K562 treated with DMSO at 1 percent for 12 hours (cell line): ENCODE measurements around the gene PTGER1. TPM values are rescaled to one million over a fixed set of nuclear protein-coding genes. Genes with fewer than 3 reads are reported as not detected.

Source experiments
- total RNA-seq: library from RNA; unstranded; fragments of 300-600 nt; gene quantifications from 2 replicates; pipeline ENCODE4 v1.2.3, GENCODE V29; 2022; ENCODE audit not compliant: insufficient read depth

PTGER1 gene, protein sequence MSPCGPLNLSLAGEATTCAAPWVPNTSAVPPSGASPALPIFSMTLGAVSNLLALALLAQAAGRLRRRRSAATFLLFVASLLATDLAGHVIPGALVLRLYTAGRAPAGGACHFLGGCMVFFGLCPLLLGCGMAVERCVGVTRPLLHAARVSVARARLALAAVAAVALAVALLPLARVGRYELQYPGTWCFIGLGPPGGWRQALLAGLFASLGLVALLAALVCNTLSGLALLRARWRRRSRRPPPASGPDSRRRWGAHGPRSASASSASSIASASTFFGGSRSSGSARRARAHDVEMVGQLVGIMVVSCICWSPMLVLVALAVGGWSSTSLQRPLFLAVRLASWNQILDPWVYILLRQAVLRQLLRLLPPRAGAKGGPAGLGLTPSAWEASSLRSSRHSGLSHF
- total RNA-seq, result 1.0 TPM in 1 of 2 replicates, not detected in the other

DNA sequence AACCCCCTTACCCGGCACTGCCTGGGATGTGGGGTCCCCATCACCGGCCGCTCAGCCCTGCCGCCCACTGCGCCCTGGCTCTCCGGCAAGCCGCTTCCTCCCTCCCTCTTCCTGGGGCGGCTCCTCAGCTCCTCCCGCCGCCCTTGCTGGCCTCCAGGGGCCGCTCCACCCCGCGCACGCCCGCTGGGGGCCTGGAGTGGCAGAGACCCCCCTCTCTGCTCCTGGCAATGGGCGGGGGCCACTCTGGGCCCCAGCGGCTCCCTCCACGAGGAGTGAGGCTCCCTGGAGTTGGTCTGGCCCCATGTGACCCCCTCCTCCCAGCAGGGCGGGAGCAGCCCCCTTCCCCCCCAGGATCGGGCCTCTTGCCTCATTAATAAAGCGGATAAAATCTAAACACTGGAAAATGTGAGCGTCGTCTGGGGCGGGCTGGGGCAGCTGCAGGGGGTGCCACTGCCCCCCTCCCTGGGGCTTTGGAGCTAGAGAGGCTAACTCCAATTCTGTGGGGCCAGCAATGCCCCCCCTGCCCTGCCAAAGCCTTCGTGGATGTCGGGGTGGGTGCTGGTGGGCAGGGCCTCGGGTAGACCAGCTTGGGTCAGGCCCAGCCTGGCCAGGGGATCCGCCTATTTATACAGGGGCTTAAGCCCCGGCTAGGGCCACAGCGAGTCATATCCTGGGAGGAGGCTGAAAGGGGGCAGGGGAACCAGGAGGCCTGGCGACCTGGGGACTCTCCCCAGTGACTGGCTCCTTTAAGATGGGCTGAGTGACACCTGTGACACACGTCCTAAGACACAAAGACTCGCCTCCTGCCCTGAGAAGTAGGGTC, at the start of gene PTGER1:
PTGER1 (minus strand) TSS at position 104 of the 823 bp plus-strand sequence. CDS start 1,034 bp downstream, outside the sequence.

DNA sequence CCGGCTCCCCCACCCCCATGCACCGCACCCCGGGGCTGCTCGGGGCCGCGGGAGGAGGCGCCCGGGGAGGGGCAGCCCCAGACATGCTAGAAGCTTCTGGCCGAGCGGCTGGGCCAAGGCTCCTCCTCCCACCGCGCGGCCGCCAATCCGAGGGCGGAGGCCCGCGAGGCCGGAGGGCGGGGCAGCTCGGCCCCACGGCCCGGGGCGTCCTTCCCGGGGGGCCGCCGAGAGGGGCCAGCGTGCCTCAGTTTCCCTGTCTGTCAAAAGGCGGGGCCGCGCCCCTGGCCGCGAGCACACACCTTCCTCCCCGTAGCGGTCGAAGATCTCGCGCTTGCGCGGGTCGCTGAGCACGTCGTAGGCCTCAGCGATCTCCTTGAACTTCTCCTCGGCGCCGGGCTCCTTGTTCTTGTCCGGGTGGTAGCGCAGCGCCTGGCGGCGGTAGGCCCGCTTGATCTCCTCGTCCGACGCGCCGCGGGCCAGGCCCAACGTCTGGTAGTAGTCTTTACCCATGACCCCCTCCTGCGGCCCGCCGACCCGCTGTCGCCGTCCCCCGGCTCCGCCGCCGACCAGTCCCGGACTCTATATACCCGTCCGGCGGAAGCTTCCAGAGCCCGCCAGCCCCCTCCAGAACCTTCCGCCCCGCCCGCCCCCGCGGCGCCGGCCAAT, 42.8 kb upstream of the PTGER1 start, which contains the start of gene DNAJB1:
DNAJB1 (minus strand) TSS at position 558 of the 666 bp plus-strand sequence; CDS start at position 510, 48 bp downstream.

DNA sequence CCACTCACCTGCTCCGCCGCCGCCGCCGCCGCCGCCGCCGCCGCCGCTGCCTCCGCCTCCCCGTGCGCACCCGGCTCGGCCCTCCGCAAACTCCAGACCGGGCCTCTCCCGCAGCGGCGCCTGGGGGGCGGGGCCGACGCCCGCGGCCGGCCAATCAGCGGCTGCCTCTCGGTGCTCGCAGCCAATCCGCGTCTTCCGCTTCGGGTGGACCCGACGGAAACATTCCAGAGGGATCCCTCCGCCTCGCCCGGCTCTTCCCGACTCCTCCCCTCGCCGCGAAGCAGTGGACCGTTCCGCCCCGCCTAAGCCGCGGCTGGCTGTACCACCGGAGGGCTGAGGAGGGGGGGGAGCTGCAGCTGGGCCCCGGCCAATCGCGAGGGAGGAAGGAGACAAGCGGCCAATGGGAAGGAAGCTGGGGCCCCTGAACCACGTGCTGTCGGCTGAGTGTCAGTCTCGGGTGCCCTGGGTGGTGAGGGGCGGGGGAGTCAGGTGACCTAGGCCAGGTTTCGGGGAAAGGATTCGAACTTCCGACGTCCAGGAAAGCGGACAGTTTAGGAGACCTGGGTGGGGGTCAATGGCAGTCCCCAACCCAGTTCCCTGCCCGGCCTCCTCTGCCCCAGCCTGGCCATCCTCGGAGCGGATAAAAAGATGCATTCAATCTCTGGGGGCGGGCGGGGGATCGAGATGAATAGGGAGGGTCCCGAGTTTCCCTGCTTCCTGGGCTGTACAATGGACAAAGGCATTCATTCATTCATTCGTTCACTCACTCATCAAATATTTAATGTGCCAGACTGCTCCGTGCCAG, 21.1 kb upstream of the PTGER1 start, which contains the start of gene GIPC1:
GIPC1 (minus strand) TSS at position 99 of the 805 bp plus-strand sequence. CDS start 13,151 bp downstream, outside the sequence.

DNA sequence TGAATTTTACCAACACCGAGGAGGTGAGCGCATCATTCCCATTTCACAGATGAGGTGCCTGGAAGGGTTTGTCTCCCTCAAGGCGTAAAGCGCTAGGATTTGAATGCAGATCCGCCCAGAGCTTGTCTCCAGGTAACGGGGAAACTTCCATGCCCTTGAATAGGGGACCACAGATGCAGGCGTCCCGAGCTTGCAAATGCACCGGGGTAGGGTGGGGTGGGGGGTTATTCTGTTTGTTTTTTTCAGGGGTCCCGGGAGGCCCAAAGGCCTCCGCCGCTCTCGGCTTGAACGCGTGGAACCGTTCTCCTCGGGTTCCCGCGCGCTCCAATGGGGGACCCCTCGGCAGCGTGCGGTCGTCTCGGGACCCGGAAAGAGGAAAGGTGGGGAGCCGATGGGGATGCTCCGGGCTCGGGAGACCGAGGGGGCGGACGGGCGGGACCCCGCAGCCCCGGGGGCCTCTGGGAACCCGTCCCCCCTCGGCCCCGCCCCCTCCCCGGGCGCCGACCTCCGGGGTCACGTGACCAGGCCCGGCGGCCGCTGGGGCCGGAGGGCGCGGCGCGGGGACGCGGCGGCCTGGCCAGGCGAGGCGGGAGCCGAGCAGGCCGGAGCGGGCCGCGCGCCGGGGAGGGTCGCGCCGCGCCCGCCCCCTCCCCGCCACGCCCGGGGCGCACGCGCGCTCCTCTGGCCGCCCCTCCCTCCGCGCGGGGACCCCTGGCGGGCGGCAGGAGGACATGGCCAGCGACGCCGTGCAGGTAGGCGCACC, 42.2 kb downstream of the PTGER1 start, which contains the start of gene PKN1:
PKN1 (plus strand) TSS at position 516 of the 763 bp plus-strand sequence; CDS start at position 732, 216 bp downstream.

Other genes starting within 250 kb of the PTGER1 start
- 28.7 and 57.4 TPM in 2 replicates for gene ADGRE5, start 93.9 kb downstream of the PTGER1 start, total RNA-seq
- gene DDX39A, start 56.0 kb downstream of the PTGER1 start, total RNA-seq, result 194 and 225 TPM in 2 replicates
- 253 and 267 TPM in 2 replicates for gene PKN1, start 42.0 kb downstream of the PTGER1 start, total RNA-seq
- gene GIPC1, start 20.8 kb upstream of the PTGER1 start, total RNA-seq, result 135 and 169 TPM in 2 replicates
- 91.5 and 142 TPM in 2 replicates for gene DNAJB1, start 43.0 kb upstream of the PTGER1 start, total RNA-seq
- gene TECR, start 54.2 kb upstream of the PTGER1 start, total RNA-seq, result 318 and 408 TPM in 2 replicates
- gene NDUFB7, start 96.7 kb upstream of the PTGER1 start, total RNA-seq, result 356 and 637 TPM in 2 replicates
- not detected in 2 replicates for gene CLEC17A, start 107.7 kb upstream of the PTGER1 start, total RNA-seq
- gene ADGRE3, start 199.5 kb upstream of the PTGER1 start, total RNA-seq, result not detected in 2 replicates
- 2.6 and 11.4 TPM in 2 replicates for gene ZNF333, start 214.7 kb upstream of the PTGER1 start, total RNA-seq